Measurements from ENCODE around the gene GNA12.

DNA sequence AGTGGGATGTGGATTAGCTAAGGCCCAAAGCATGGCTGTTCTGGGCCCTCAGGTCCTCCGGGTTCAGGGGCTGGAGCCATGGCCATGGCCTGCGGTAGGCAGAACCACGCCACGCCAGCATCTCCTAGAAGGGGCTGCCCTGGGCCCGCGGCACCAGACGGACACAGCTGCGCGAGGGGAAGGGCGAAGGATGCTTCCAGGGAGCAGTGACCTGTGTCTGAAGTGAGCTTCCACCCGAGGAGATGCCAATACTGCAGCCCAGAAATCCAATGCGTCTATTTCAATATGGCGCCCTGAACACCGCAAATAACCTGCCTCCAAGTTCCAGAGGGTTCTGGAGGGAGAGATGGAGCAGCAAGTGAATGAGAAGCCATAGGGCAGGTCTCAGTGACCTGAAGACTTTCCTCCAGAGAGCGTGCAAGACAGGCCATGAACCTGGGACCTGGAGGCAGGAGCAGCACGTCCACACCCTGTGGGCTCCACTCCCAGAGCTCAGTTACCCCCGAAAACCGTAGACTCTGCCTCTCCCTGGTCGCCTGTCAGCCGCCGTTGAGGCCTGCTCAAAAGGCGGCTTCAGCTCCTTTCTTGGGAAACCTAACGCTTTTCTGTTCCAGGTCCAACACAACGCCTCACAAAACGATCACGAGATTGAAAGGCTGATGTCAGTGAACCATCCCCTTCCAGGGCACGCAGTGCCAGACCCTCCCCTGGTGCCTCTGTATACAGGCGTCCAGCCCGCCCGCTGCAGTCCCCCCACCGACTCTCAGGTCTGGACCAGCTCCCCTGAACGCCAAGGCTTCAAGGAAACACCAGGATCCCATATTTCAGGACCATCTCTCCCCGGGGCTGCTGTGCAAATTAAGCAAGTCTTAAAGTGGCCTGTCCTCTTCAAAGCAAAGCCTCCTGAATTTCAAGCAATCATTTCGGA lies 118.7 kb downstream of the GNA12 start:
- TF ChIP-seq CTCF (IDR thresholded peaks at IDR 0.05) (no peak), EP300 (IDR thresholded peaks at IDR 0.05) (no peak), POLR2A (IDR thresholded peaks at IDR 0.05) (no peak)

All from stomach (tissue), 4 donors.